NCI-H1694 treated with DMSO at 0.1 percent for 48 hours (cell line): Measurements from ENCODE around the gene GNAI2.
"Not testable (repeated sequence)": the region's sequence is repeated elsewhere in the genome, so short reads cannot be mapped to it uniquely, and the experiment has no call there.

ENCODE experiments used
- DNase-seq: peaks from one replicate; lab custom pipeline; 2025; lab: John Stamatoyannopoulos, UW

Gene GNAI2

GRCh38 chr3:50278123-50278879 lies 42.3 kb downstream of the GNAI2 start:
- DNase-seq, result no peak

GRCh38 chr3:50278880-50279224 lies 42.8 kb downstream of the GNAI2 start, which contains the start of gene LSMEM2:
Gene LSMEM2 (plus strand): TSS chr3:50279087. CDS start chr3:50279114, 27 bp downstream.
- no peak for DNase-seq

GRCh38 chr3:50279255-50280016 lies 43.4 kb downstream of the GNAI2 start:
- no peak for DNase-seq

GRCh38 chr3:50284121-50284520 lies 48.1 kb downstream of the GNAI2 start:
- DNase-seq, result not testable (repeated sequence)

- DNase-seq, result no peak
These were observed 50.6 kb downstream of the GNAI2 start for GRCh38 chr3:50286322-50287227.

DNA sequence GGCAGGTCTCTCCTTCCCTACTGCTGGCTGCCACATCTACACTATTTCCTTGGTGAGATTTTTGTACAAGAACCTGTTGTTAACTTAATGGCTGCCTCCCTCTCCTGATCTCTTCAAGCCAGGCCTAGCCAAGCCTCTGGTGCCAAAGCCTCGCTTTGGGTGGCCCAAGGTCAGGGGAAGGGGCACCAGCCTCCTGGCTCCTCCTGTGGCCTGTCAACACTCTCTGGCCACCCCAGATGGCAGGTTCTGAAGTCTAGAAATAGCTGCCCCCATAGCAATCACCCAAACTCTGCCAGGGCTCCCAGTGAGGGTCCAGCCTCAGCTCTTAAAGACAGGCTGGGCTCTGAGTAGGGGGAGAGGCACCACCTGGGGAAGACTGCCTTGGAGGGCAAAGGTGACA lies 51.3 kb downstream of the GNAI2 start:
- DNase-seq, result no peak

- no peak for DNase-seq
These were observed 52.5 kb downstream of the GNAI2 start for GRCh38 chr3:50288387-50289007.

- DNase-seq, result no peak
These were observed 53.1 kb downstream of the GNAI2 start for GRCh38 chr3:50289130-50289529.

DNA sequence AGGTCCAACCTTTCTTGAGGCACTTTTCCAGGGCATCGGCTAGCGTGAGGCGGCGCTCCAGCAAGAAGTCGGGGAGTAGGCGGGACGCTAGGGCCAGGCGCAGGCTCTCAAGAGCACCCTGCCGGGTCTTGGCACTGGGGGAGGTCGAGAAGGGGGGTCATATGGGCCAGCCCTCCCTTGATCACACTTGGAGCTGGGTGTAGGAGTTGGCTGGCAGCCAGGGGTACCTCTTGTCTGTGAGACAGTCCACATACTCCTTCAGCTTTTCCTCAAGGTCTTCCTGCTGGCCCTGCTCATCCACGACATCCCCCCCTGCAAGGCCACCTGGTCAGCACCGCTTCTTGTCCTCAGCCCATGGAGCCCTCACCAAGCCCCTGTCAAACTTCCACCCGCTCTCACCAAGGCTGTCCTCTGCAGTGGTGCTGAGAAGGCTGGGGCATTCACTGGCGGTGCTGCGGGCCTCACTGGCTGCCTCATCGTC lies 54.2 kb downstream of the GNAI2 start:
- no peak for DNase-seq

- DNase-seq, result peak; percentile 76
These were observed 56.4 kb downstream of the GNAI2 start, which contains the start of gene IFRD2 for GRCh38 chr3:50292159-50293078. Gene IFRD2 (minus strand): TSS chr3:50292429. CDS start chr3:50292274, 155 bp downstream.

DNA sequence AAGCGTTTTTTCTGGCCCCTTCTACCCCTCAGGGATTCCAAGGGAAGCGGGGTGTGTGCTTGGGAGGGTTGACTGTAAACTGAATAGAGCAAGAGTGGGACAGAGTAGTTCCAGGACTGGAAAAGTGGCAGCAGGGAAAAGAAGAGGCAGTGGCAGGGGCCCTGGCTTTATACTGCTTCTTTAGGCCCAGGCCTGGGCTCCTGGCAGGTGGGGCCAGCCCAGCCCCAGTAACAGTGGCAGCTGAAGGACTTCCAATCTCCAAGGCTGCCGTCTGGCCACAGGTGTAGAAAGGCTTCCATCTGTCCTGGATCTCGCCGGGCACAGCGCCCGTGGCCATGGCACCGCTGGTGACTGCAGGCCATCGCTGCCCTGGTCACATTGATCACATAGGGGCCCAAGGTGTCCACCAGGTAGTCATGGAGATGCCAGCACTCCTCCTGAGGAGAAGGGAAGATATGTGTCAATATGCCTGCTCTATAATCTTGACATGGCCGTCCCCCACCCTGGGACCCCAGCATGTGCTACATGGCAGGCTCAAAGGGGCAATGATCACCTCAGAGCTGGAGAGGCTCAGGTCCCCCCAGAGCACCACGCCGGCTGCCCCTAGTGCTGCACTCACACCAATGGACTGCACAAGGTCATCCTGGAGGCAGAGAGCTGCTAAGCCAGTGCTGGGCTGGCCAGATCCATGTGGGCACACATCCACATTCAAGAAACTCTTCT lies 57.2 kb downstream of the GNAI2 start:
- DNase-seq, result no peak

DNA sequence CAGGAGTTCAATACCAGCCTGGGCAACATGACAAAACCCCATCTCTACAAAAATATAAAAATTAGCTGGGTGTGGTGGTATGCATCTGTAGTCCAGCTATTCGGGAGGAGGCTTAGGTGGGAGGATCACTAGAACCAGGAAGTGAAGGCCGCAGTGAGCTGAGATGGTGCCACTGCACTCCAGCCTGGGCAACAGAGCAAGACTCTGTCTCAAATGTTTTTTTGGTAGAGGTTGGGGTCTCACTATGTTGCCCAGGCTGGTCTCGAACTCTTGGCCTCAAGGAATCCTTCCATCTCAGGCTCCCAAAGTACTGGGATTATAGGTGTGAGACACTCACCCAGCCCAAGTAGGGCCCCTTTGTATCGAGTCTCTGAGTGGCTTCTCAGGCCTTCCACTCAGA lies 58.1 kb downstream of the GNAI2 start:
- DNase-seq, result no peak

DNA sequence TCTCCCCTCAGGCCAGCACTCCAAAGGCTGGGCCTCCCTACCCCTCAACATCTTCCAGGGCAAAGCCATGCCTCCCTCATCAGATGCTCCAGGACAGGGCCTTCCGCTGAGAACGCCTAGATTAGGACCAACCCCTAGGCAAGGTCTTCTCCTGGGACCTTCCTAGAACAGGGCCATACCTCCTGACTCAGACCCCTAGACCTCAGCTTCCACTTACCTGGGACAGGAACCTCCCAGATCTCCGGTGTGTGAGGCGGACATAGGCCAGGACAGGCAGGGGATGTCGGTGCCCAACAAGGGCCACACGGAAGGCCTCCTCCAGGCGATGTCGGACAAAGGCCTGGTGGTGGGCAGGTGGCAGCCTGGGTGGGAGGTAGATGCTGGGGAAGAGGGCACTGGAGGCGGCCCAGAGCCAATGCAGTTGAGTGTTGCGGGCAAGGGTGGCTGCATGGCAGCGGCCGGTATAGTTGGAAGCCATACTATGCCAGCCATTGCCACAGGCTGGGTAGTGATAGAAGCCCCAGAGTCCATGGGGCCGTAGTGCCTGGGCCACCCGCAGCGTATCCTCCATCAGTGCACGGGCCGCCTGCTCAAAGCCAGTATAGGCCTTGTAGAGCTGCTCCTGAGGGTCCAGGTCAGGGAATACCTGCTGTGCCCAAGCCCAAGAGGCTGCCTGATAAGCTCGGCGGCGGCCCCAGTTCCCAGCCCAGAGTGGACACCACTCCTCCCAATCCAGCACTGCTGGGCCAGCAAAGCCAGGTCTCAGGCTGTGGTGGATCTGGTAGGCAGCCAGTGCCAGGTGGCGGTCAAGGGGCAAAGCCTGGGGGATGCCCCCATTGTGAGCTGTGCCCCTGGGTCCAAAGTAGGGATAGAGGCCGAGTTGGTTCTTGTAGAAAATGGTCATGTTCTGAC lies 58.7 kb downstream of the GNAI2 start:
- no peak for DNase-seq

DNA sequence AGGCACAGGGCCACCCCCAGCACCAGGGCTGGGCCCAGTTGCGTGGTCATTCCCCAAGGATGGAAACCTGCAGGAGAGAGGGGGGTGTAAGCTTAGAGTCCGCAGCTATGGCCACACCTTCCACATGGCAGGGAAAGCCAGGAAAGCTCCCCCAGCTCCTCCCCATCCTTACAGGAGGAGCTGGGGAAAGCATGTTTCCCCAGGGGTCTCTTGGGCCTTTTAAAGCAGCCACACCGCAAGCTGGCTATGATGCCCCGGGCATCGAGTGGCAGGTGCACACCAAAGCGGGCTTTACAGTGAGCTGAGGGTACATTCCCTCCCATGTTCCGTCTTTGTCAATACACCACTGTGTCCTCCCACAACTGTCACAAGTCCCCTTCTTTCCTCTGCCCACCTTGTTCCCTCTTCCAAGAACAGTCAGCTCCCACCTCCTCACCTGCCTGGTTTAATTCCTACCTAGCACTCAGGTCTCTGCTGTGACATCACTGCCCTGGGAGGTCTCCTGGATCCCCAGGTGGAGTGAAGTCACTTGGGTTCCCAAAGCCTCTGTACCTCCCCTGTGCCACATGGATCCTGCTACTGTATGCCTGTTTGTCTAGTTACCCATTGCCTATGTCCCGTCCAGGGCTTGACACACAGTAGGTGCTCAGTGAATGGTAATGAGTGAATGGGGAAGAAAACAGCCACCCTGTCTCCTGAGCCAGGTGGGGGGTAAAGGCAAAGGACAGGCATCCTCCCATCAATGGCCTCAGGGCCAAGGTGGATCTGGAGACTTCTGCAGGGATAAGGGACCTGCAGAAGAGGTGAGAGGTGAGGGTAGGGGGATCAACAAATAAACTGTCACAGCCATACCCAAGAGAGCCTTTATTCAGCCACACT lies 59.8 kb downstream of the GNAI2 start:
- no peak for DNase-seq

GRCh38 chr3:50296721-50297383 lies 60.8 kb downstream of the GNAI2 start:
- no peak for DNase-seq

GRCh38 chr3:50297384-50297775 lies 61.4 kb downstream of the GNAI2 start:
- DNase-seq, result no peak
